Spinal cord (tissue), 10 donors: ENCODE results near the gene MZB1. TPM values are rescaled to one million over a fixed set of nuclear protein-coding genes. Genes with fewer than 3 reads are reported as not detected.
A peak's percentile ranks its signal among the peaks of the same experiment; 100 is the strongest.
"Not testable (repeated sequence)": the region's sequence is repeated elsewhere in the genome, so short reads cannot be mapped to it uniquely, and the experiment has no call there.

ENCODE experiments used
- DNase-seq, 6 donors: peaks; one replicate each; pipeline versions ENCODE4 v3.0.0 to v3.0.0-alpha.2; 2013 to 2015; ENCODE audit warnings: low spot score in 6 of 6, low read depth in 4 of 6
- H3K27ac ChIP-seq: one replicate; pipeline ENCODE4 v1.5.1; 2013; ENCODE audit warnings: low read depth, low read length, control low read depth
- H3K27me3 ChIP-seq: one replicate; pipeline ENCODE4 v1.6.1; 2013; ENCODE audit warnings: low read length; ENCODE audit not compliant: control insufficient read depth, insufficient read depth
- H3K36me3 ChIP-seq: one replicate; pipeline ENCODE4 v1.6.1; 2013; ENCODE audit warnings: low read length; ENCODE audit not compliant: control insufficient read depth, insufficient read depth
- H3K4me1 ChIP-seq: one replicate; pipeline ENCODE4 v1.6.1; 2013; ENCODE audit warnings: low read length; ENCODE audit not compliant: control insufficient read depth, insufficient read depth
- H3K4me3 ChIP-seq: one replicate; pipeline ENCODE4 v1.5.1; 2013; ENCODE audit warnings: low read depth, low read length, control low read depth
- H3K9me3 ChIP-seq: one replicate; pipeline ENCODE4 v1.6.1; 2013; ENCODE audit warnings: low read length; ENCODE audit not compliant: control insufficient read depth, insufficient read depth
- WGBS: methylation state at CpG from one replicate; pipeline ENCODE4 v1.1.5; 2013; ENCODE audit warnings: missing lambda C conversion rate; ENCODE audit not compliant: insufficient coverage; 5-methylcytosine and 5-hydroxymethylcytosine counted together
- polyA plus RNA-seq, 2 donors: library from polyadenylated mRNA; unstranded; fragments of 120-200 nt; gene quantifications; one replicate each; pipeline ENCODE4 v1.2.1, GENCODE V29; 2013; ENCODE audit not compliant: insufficient read length in 2 of 2
- total RNA-seq, 2 donors: library from RNA; depleted of rRNA in 1 of 2; stranded (reverse); fragments of 120-200 nt in 1 of 2; fragments of >200 nt in 1 of 2; gene quantifications; one replicate each; pipeline versions ENCODE4 v1.2.3 to v1.2.4, GENCODE V29; 2013 to 2014
- donor health status: healthy.

MZB1 gene
- total and polyA plus RNA-seq, 4 donors, result 0.17 to 0.60 (median 0.46) TPM

- peak in 1 of 6 donors; percentile 21 for DNase-seq
- 4% methylated on average over 46 of the region's 49 CpGs for WGBS
- no peaks in the 10 kb centered on the region for H3K9me3 ChIP-seq
- H3K4me1 ChIP-seq, result peaks cover 49% of the 10 kb centered on the region
- H3K27ac ChIP-seq, result no peak overlapping the region
- H3K4me3 ChIP-seq, result peak overlapping the region; percentile 39
- H3K27me3 ChIP-seq, result peaks cover 49% of the 10 kb centered on the region
- peaks cover 32% of the 10 kb centered on the region for H3K36me3 ChIP-seq
Observed at GRCh38 chr5:139393497-139394122, 3.9 kb upstream of the MZB1 start.

- 2% methylated on average over 77 of the region's 77 CpGs for WGBS
- no peak overlapping the region for H3K27ac ChIP-seq
- H3K4me1 ChIP-seq, result peaks cover 55% of the 10 kb centered on the region
- peaks cover 32% of the 10 kb centered on the region for H3K36me3 ChIP-seq
- peak overlapping the region; percentile 39 for H3K4me3 ChIP-seq
- H3K9me3 ChIP-seq, result no peaks in the 10 kb centered on the region
- peaks cover 49% of the 10 kb centered on the region for H3K27me3 ChIP-seq
- peak in 2 of 6 donors; percentile 72 to 76 for DNase-seq
Observed at GRCh38 chr5:139392678-139393496, 3.2 kb upstream of the MZB1 start.

DNA sequence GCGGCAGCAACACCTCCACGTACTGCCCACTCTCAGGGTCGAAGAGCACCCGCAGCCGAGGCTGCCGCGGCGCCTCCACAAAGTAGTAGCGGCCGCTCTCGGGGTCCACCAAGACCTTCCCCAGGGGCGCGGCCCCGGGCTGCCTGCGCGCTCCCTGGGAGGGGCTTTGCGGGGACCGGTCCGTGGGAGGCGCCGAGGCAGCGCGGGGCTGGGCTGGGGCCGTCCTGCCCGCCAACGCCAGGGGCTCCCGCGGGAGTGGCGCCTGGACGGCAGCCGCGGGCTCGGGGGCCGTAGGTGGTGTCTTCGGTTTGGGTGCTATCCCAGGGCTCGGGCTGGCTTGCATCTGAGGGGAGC, 2.6 kb upstream of the MZB1 start:
- 6% methylated on average over 36 of the region's 36 CpGs for WGBS
- Histone ChIP-seq H3K4me3 (no peak overlapping the region), H3K27ac (no peak overlapping the region), H3K27me3 (peaks cover 49% of the 10 kb centered on the region), H3K36me3 (peaks cover 32% of the 10 kb centered on the region), H3K9me3 (no peaks in the 10 kb centered on the region), H3K4me1 (peaks cover 55% of the 10 kb centered on the region)
- DNase-seq, result no peak

- H3K27ac ChIP-seq, result no peak overlapping the region
- DNase-seq, result no peak
- H3K4me3 ChIP-seq, result no peak overlapping the region
- WGBS, result 35% methylated on average over 31 of the region's 33 CpGs
- peaks cover 55% of the 10 kb centered on the region for H3K4me1 ChIP-seq
- H3K27me3 ChIP-seq, result peaks cover 50% of the 10 kb centered on the region
- H3K9me3 ChIP-seq, result no peaks in the 10 kb centered on the region
- peaks cover 30% of the 10 kb centered on the region for H3K36me3 ChIP-seq
Observed at GRCh38 chr5:139391570-139392323, 2.0 kb upstream of the MZB1 start.

- H3K36me3 ChIP-seq, result peaks cover 28% of the 10 kb centered on the region
- DNase-seq, result no peak
- no peaks in the 10 kb centered on the region for H3K9me3 ChIP-seq
- H3K4me1 ChIP-seq, result peaks cover 54% of the 10 kb centered on the region
- H3K27me3 ChIP-seq, result peaks cover 50% of the 10 kb centered on the region
- no peak overlapping the region for H3K27ac ChIP-seq
- 87% methylated on average over 8 of the region's 10 CpGs for WGBS
- H3K4me3 ChIP-seq, result no peak overlapping the region
Observed at GRCh38 chr5:139390639-139391569, 1.2 kb upstream of the MZB1 start.

- Histone ChIP-seq H3K9me3 (no peaks in the 10 kb centered on the region), H3K4me1 (peaks cover 31% of the 10 kb centered on the region), H3K36me3 (peaks cover 28% of the 10 kb centered on the region), H3K27me3 (peaks cover 24% of the 10 kb centered on the region), H3K27ac (no peak overlapping the region), H3K4me3 (no peak overlapping the region)
- WGBS, result 41% methylated on average over 7 of the region's 8 CpGs
- no peak for DNase-seq
Observed at GRCh38 chr5:139388198-139388821, 1.4 kb downstream of the MZB1 start.

DNA sequence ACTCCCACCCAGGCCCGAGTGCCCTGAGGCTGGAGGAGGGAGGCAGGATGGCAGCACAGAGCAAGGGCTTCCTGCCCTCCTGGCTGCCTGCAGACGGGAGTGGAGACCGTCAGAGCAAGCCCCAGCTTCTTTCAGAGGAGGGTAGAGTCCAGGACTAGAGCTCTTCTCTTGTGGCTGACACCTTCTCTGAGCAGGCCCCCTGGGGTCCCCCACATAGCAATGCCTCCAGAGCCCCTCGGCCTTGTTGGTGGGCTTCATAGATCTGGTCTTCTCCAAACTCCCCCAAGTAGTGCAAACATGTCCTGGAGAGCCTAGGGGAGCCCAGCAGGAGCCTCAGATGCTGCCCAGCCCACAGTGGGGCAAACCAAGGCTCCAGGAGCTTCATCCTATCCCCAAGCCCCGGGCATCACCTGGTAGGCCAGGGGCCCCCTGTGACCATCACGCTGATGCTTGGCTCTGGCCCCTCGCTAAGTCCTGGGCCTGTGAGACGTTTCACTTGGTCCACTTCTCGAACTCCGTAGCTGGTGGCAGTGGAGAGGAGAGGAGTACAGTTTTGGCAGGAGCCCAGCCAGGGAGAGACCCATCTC, 2.0 kb downstream of the MZB1 start:
- Histone ChIP-seq H3K27me3 (peaks cover 18% of the 10 kb centered on the region), H3K27ac (no peak overlapping the region), H3K36me3 (peaks cover 25% of the 10 kb centered on the region), H3K4me3 (no peak overlapping the region), H3K4me1 (peaks cover 25% of the 10 kb centered on the region), H3K9me3 (no peaks in the 10 kb centered on the region)
- WGBS, result 74% methylated on average over 7 of the region's 10 CpGs
- no peak for DNase-seq

- not testable (repeated sequence) for DNase-seq, H3K27ac ChIP-seq, H3K4me3 ChIP-seq, H3K9me3 ChIP-seq
- Histone ChIP-seq H3K36me3 (peaks cover 22% of the 10 kb centered on the region), H3K4me1 (peaks cover 20% of the 10 kb centered on the region), H3K27me3 (peaks cover 11% of the 10 kb centered on the region)
- WGBS, result 98% methylated on average over 6 of the region's 10 CpGs
Observed at GRCh38 chr5:139386956-139387355, 2.8 kb downstream of the MZB1 start.
